Right hindlimb (tissue), 1 donor: Measurements from ENCODE around the gene TEC.
A peak's percentile ranks its signal among the peaks of the same experiment; 100 is the strongest.
"Not testable (repeated sequence)": the region's sequence is repeated elsewhere in the genome, so short reads cannot be mapped to it uniquely, and the experiment has no call there.

Experiments
- DNase-seq: peaks from one replicate; pipeline ENCODE4 v3.0.0-alpha.2; 2018

TEC gene

DNA sequence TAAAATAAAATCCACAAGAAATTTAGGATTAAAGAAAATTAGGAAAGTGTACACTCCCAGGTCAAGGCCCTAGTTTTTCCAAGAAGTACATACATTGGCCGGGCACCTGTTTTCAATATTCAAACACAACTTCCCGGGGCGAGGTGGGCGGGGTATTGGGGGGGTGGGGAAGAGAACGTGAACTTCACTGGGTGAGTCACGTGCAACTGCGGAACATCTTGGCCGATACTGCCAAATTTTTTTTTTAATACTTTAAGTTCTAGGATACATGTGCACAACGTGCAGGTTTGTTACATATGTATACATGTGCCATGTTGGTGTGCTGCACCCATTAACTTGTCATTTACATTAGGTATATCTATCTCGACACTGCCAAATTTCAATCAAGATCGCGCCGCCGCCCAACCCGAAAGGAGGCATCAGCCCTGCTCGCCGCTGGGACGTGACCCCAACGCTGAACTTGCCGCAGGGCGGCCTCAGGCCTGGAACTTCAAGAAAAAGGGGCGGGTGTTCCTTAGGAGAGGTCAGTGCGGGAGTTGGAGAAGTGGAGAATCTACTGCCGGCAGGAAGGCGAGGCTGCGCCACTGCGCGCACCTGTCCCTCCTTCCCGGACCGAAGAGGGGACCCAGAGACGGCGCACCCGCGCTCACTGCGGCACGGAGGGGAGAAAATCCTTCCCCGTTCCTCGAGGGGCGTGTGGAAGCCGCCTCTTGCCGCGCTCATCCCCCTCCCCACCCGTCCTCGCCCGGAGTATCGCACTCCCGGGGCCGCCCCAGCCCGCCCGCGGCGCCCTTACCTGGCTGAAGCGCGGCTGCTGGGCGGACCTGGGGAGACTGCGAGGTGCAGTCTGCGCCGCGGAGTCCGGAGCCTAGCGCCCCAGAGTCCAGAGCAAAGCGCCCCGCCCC is at the start of gene TEC:
Gene TEC, minus strand, starts transcription at position 883 of the 905 bp plus-strand sequence. CDS start 41,224 bp downstream, outside the sequence.
- DNase-seq, result peak; percentile 22

- no peak for DNase-seq
Observed at GRCh38 chr4:48315728-48316630, 46.3 kb upstream of the TEC start.

- not testable (repeated sequence) for DNase-seq
Observed at GRCh38 chr4:48314746-48315145, 45.1 kb upstream of the TEC start.

DNA sequence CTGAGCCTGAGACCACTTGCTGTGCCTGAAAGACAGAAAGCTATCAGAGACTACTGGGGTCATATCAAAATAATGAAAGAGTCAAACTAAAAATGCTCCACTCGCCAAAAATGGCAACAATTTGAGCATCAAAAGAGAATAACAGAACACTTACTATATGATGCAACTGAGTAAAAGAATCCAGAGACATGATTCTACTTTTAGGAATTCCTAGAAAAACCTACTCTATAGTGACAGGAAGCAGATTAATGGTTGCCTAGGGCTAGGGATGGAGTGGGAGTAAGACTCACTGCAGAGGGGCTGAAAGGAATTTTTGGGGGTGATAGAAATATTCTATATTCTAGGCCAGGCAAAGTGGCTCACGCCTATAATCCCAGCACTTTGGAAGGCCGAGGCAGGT is 42.3 kb upstream of the TEC start:
- DNase-seq, result no peak

DNA sequence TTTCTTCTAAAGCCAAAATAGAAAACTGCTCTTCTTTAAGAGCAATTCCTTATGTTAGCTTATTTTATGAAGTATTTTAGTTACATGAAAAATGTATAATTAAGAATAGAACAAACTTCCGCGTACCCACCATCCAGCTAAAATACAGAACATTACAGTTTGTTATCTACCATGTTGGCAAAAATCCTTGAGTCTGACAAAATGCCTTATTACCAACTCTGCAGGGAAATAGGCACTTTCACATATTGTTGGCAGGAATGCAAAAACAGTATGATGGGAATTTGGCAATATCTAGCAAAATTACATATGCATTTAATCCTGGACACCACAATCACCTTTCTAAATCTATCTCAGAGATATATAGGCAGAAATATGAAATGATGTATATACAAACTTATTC is 39.3 kb upstream of the TEC start:
- no peak for DNase-seq

DNA sequence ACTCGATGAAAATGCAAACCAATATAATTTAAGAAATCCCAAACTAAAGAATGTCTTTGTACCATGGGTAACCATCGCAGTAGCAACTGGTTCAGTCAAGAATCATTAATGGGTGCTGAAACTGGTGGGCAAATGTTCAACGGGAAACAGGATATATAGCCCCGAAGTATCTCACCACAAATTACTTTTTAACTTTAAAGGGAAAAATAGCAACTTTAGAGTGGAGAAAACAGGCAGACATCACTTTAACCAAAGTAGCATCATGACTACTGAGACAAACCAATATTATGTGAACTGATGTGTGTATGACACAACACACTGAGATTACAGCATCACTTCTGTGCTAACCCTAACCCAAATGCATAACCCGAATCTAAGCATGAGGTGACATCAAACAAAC is 37.9 kb upstream of the TEC start:
- no peak for DNase-seq

GRCh38 chr4:48305508-48305907 is 35.9 kb upstream of the TEC start:
- no peak for DNase-seq

- no peak for DNase-seq
Observed at GRCh38 chr4:48300004-48300403, 30.4 kb upstream of the TEC start.

DNA sequence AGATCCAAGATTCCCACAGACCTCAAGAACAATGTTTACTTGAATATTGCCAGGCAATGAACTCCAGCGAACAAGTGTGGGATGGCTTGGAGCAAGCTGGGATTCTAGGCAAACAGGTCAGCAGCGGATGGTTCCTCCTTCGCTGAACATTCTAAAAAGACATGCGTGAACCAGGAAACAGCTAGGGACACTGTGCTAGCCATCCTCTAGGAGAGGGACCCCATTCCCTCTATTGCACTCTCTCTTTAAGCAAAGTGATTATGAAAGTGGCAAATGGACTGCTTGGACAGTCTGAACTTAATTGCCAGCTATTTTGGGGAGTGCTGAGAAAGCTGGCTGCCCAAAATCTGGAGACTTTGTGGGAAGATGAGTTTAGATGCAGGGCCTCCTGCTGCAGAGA is 29.9 kb upstream of the TEC start:
- DNase-seq, result no peak

GRCh38 chr4:48297256-48297846 is 27.7 kb upstream of the TEC start:
- DNase-seq, result no peak

GRCh38 chr4:48296365-48296764 is 26.7 kb upstream of the TEC start:
- DNase-seq, result no peak

- no peak for DNase-seq
Observed at GRCh38 chr4:48295116-48295515, 25.5 kb upstream of the TEC start.

DNA sequence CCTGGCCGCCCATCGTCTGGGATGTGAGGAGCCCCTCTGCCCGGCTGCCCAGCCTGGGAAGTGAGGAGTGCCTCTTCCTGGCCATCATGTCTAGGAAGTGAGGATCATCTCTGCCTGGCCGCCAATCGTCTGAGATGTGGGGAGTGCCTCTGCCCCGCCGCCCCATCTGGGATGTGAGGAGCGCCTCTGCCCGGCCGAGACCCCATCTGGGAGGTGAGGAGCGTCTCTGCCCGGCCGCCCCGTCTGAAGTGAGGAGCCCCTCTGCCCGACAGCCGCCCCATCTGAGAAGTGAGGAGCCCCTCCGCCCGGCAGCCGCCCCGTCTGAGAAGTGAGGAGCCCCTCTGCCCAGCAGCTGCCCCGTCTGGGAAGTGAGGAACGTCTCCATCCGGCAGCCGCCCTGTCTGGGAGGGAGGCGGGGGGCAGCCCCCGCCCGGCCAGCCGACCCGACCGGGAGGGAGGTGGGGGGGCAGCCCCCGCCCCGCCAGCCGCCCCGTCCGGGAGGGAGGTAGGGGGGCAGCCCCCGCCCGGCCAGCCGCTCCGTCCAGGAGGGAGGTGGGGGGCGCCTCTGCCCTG is 22.7 kb upstream of the TEC start:
- DNase-seq, result not testable (repeated sequence)

- DNase-seq, result no peak
Observed at GRCh38 chr4:48290146-48290772, 20.6 kb upstream of the TEC start.

DNA sequence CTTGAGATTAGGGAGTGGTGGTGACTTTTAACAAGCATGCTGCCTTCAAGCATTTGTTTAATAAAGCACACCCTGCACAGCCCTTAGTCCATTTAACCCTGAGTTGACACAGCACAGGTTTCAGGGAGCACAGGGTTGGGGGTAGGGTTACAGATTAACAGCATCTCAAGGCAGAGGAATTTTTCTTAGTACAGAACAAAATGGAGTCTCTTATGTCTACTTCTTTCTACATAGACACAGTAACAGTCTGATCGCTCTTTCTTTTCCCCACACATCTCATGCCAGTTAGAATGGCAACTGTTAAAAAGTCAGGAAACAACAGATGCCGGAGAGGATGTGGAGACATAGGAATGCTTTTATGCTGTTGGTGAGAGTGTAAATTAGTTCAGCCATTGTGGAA is 16.4 kb upstream of the TEC start:
- DNase-seq, result not testable (repeated sequence)

- DNase-seq, result not testable (repeated sequence)
Observed at GRCh38 chr4:48285640-48286039, 16.0 kb upstream of the TEC start.

- DNase-seq, result no peak
Observed at GRCh38 chr4:48275686-48276085, 6.0 kb upstream of the TEC start.

DNA sequence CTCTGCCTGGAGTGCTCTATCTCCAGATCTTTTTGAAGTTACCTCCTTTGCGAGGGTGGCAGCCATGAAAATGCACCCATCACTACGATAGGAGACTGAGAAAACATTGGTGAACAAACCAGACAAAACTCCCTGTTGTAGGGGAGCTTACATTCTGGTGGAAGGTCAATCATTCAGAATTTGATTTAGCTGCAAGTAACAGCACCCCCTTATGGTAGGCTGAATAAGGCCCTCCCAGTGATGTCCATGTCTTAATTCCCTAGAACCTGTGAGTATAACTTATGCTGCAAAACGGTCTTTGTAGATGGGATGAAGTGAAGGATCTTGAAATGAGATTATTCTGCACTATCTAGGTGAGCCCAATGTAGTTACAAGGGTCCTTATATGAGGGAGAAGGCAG is 5.6 kb upstream of the TEC start:
- DNase-seq, result no peak

DNA sequence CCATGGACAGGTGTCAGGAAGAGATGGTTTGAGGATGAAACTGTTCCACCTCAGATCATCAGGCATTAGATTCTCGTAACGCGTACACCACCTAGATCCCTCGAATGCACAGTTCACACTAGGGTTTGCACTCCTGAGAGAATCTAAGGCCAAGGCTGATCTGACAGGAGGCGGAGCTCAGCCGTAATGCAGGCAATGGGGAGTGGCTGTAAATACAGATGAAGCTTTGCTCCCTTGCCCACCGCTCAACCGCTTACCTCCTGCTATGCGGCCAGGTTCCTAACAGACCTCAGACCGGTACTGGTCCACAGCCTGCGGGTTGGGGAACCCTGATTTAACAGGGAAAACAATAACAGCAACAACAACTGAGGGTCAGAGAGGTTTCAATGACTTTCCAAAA is 2.0 kb upstream of the TEC start:
- DNase-seq, result no peak

- DNase-seq, result no peak
Observed at GRCh38 chr4:48270951-48271473, 1.4 kb upstream of the TEC start.

GRCh38 chr4:48270523-48270897 is 872 bp upstream of the TEC start:
- no peak for DNase-seq

DNA sequence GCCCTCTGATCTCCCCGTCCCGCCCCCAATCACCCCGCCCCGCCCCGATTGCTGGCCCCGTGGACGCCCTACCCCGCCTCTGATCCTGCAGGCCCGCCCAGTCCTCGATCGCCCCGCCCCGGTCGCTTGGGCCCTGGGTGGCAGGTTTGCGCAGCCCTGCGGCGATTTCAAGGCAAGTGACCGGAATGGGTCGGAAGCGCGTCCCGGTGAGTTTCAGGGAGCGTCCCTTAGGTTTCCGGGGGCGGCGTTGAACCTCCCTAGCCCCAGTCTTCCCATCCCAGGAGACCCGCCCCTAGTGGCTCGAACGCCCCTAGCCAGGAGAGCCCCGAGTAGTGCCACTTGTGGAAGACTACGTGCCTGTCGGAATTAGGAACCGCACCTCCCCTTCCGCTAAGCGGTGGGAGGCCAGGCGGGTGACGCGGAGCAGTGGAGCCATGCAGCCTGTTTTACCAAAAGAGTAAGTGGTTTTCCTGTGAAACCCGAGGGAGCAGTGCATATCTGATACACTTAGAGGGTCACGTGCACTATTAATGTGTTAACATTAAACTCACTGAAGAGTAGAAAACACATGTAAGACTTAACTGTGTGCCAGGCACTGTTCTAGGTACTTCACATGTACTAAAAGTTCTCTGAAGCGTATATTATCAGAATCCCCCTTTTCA is 354 bp upstream of the TEC start:
- peak; percentile 85 for DNase-seq
